Measurements from ENCODE around the gene TMEM244. TPM values are rescaled to one million over a fixed set of nuclear protein-coding genes. Genes with fewer than 3 reads are reported as not detected.

The TMEM244 gene
- total and polyA plus RNA-seq, 9 of the 15 experiments (the other 6 are each of a cell fraction or from before 2014, with no cell fraction given), result not detected

GRCh38 chr6:129853996-129854711 is 7.0 kb downstream of the TMEM244 start (continued):
- TF ChIP-seq REST (IDR thresholded peaks at IDR 0.05; ENCODE audit: borderline replicate concordance) (no peak), REST (CRISPR knock-in tag; IDR thresholded peaks at IDR 0.05; ENCODE audit: low read depth) (no peak), RBFOX2 (IDR thresholded peaks at IDR 0.05; ENCODE audit: low read depth, low read length) (no peak), ZNF436 (CRISPR knock-in tag; IDR thresholded peaks at IDR 0.05) (no peak), ZNF224 (CRISPR knock-in tag; IDR thresholded peaks at IDR 0.05) (no peak), ATF4 (CRISPR knock-in tag; IDR thresholded peaks at IDR 0.05) (no peak), XRCC4 (IDR thresholded peaks at IDR 0.05; ENCODE audit: extremely low read depth, insufficient read depth, insufficient read length) (no peak), ELK3 (CRISPR knock-in tag; IDR thresholded peaks at IDR 0.05) (no peak), FOS (IDR thresholded peaks at IDR 0.05; ENCODE audit: extremely low read depth, insufficient read length) (no peak), TRIM24 (IDR thresholded peaks at IDR 0.05) (peak; percentile 47 to 55; a peak in 2 of 4 replicates), FOXK2 (conservative IDR thresholded peaks at IDR 0.05 in 1 of 2, IDR thresholded peaks at IDR 0.05 in 1 of 2; ENCODE audit: low read depth in 2 of 2) (no peak), RUNX1 (IDR thresholded peaks at IDR 0.05; ENCODE audit: low read depth) (no peak), PREB (CRISPR knock-in tag; IDR thresholded peaks at IDR 0.05) (no peak), SPI1 (IDR thresholded peaks at IDR 0.05; ENCODE audit: borderline replicate concordance, low read depth, low read length) (no peak)

Data from K562 (cell line).